ENCODE data around the gene SPTLC1.
"Not testable (repeated sequence)": the region's sequence is repeated elsewhere in the genome, so short reads cannot be mapped to it uniquely, and the experiment has no call there.

The SPTLC1 gene

GRCh38 chr9:92115071-92115858 is at the start of gene SPTLC1:
Gene SPTLC1 (minus strand): TSS chr9:92115413. CDS start chr9:92115370, 43 bp downstream.
- DNase-seq = peak; percentile 94

- no peak for DNase-seq
Observed at GRCh38 chr9:92164975-92165374, 49.8 kb upstream of the SPTLC1 start.

DNA sequence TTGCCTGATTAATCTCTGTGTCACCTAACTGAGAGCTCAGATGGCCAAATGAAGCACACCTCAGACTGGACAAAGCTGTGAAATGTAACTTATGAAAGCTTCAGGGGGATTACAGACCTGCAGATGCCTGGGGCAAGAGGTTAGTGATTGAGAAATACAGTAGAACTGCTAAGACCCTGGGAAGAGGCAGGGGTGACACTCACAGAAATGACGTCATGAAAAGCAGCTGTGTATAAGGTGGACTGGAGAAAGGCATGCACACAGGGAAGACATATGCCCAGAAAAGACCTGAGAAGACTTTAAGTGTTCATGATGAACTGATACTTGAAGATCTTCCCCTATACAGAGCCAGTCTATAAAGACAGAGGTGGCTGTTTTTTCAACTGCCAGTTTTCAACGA is 49.3 kb upstream of the SPTLC1 start:
- DNase-seq = no peak

GRCh38 chr9:92163276-92163675 is 48.1 kb upstream of the SPTLC1 start:
- DNase-seq = no peak

- no peak for DNase-seq
Observed at GRCh38 chr9:92160786-92161185, 45.6 kb upstream of the SPTLC1 start.

DNA sequence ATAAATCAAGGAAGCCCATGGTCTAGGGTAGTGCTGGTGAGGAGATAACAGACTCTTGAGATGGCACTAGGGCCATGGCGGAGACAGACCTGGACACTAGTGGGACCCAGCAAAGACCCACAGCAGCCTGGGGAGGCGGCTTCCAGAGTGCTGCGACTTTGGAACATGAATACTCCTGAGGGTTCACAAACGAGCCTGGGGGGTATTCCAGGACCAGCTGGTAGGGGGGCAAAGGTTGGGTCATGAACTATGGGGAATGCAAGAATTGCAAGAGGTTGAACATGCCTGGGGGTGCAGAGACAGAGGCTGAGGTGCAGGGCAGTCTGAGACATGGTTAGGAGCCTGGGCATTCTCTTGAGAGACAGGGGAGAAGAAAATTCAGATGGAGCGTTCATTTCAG is 43.8 kb upstream of the SPTLC1 start:
- no peak for DNase-seq

- no peak for DNase-seq
Observed at GRCh38 chr9:92158097-92158601, 42.9 kb upstream of the SPTLC1 start.

- DNase-seq = not testable (repeated sequence)
Observed at GRCh38 chr9:92155736-92156135, 40.5 kb upstream of the SPTLC1 start.

DNA sequence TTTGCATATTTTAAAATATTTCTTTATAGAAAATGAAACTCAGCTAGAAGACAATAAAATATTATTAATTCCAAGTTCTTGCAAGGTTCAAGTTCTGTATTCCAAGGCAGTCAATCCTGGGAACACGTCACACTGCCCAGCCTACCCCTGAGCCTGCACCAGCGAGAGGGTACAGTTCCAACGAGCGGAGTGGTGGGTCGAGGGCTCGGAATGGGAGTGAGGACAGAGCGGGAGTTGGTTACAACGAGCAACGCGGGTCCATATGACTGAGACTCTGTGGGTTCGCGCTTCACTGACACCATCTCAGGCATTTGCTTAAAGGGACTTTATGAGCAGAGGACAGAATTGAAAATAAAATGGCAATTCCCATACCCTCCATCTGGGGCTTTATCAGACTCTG is 40.0 kb upstream of the SPTLC1 start:
- no peak for DNase-seq

GRCh38 chr9:92153466-92154415 is 38.5 kb upstream of the SPTLC1 start:
- DNase-seq = not testable (repeated sequence)

DNA sequence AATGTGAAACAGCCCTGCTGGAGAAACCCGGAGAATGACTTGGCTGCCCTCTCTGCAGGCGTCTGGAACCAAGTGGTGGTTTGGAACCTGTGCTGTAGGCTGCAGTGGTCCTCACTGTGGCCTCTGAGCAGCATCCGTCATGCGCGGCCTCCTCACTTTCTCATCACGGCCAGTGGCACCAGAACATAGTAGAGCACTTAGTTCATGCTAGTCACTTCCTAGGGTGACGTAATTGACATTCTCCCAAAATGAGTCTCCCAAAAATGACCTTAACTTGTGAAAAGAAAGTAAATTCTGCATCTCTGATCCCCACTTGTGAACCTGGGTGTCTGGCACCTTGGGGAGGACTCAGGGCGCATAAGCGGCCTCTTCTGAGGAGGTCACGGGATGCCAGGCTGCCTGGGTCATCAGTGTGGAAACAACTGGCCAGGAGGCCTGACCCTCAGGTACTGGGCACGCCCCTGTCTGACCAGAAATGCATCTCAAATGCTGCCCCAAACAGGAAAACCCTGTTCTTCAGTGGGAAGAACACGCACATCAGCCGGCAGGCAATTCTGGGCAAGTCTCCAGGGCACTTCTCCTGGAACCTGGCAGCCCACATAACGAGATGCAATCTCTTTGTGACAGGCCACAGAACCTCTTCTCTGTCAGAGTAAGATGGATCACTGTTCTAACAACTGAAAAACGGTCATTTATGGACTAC is 36.6 kb upstream of the SPTLC1 start:
- DNase-seq = no peak

DNA sequence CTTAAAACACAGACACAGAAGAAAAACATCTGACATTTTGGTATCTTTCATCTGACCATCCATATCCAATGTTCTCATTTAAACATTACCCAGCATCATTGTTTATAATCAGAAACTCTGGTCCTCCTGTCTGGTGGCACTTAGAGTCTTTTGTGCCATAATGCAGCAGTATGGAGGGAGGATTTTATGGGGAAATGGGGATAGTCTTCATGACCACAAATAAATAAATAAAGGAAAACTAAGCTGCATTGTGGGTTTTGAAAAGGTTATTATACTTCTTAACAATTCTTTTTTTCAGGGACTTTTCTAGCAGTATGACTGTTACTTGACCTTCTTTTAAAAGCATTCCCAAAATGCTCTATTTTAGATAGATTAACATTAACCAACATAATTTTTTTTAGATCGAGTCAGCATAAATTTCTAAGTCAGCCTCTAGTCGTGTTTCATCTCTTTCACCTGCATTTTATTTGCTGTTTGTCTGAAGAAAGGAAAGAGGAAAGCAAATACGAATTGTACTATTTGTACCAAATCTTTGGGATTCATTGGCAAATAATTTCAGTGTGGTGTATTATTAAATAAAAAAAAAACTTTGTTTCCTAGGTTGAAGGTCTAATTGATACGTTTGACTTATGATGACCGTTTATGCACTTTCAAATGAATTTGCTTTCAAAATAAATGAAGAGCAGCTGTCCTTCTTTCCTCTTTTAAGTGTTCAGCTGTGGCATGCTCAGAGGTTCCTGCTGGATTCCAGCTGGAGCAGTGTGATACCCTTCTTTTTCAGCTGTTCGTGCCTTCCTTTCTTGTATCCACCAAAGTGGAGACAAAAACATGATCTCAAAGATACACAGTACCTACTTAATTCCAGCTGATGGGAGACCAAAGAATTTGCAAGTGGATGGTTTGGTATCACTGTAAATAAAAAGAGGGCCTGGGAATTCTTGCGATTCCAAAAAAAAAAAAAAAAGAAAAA is 35.6 kb upstream of the SPTLC1 start:
- not testable (repeated sequence) for DNase-seq

DNA sequence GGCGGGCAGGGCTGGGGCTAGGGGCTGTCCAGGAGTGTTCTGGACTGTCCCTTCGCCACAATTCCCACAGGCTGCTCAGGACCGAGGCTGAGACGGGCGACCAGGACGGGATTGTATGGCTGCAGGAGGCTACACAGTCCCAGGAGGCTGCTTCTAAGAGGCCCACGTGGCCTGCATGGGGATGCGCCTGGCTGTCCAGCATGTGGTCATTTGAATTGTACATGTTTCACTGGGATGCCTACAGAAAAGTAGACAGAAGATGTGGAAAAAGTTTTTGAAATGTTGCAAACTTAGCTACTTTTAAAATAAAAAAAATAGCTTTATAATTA is 32.6 kb upstream of the SPTLC1 start:
- DNase-seq = no peak

GRCh38 chr9:92147030-92147851 is 32.0 kb upstream of the SPTLC1 start:
- DNase-seq = no peak

DNA sequence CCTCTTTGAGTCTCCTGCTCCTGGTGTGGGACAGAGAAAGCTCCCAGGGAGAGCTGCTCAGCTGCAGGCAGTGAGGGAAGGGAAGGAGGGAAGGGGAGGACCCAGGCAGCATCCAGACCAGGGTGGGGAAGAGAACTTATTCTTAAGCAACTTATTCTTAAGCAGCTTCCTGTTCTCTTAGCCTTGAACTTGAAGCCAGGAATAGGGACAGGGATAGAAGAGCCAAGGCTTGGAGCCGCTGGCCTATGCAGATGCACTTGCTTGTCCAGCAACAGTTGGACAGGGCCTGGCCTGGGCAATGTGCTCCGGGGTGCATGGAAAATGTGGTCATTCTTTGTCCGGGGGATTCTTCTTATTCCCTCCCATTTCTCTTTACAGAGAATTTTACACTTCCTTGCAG is 31.4 kb upstream of the SPTLC1 start:
- DNase-seq = no peak

DNA sequence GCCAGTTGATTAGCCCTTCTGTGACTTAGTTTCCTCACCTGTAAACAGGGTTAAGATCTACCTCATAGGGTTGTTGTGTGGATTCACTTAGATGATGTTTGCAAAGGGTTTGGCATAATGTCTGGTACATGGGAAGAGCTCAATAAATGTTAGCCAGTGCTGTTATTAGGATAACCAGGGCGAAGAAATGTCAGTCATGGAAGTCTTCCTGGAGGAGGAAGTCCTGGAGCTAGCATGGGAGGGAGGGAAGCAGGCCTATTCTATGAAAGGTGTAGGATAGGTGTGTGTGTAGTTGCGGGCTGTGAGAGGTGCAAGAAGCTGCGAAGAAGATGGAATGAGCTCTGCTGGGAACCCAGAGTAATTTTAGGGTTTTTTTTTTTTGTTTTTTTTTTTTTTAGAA is 30.6 kb upstream of the SPTLC1 start:
- not testable (repeated sequence) for DNase-seq

DNA sequence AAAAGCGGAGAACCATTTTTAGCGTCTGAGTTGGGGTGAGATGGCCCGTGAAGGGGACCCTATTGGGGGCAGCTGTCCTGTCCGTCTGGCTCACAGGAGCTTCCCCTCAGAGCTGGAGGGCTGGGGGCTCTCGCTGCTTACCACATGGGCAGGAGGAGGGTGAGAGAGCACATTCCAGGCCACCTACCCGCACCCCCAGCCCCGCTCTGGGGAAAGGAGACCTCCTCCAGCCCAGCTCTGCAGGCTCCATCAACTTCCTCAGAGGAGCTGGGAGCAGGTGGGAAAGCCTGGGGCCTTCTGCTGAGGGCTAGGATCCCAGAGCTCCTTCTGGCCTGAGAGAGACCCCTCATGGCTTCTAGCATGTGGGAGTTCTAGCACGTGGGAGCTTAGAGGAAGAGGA is 27.1 kb upstream of the SPTLC1 start:
- DNase-seq = no peak

- no peak for DNase-seq
Observed at GRCh38 chr9:92141144-92142129, 26.2 kb upstream of the SPTLC1 start.

DNA sequence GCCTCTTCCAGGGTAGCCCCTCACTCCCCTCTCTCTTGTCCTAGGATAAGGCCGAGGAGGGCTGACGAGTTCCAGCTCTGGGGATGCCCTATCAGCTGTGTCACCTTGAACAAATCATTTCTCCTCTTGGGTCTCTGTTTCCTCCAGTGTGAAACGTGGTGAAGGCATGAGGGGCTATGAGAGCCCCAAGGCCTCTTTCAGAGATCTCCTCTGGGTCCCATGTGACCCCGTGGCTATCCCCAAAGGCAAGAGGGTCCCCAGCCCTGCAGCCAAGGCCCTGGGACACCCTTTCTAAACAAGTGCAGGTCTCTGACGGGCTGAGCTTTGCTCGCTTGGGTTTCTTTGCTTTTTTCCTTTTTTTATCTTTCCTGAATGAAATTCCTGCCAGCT is 25.5 kb upstream of the SPTLC1 start:
- no peak for DNase-seq

All from CD4-positive, alpha-beta T cell treated with Interleukin-15 for 1 hour (primary cell).